HG02852 (cell line): Measurements from ENCODE around the gene RBM20.
"Not testable (repeated sequence)": the region's sequence is repeated elsewhere in the genome, so short reads cannot be mapped to it uniquely, and the experiment has no call there.

Experiments used
- ATAC-seq: cut with Tn5 transposase; IDR thresholded peaks from one replicate; pipeline ENCODE4 v1.9.1; 2021; ENCODE audit warnings: mild to moderate bottlenecking, moderate library complexity; ENCODE audit not compliant: unreplicated experiment

RBM20 gene

DNA sequence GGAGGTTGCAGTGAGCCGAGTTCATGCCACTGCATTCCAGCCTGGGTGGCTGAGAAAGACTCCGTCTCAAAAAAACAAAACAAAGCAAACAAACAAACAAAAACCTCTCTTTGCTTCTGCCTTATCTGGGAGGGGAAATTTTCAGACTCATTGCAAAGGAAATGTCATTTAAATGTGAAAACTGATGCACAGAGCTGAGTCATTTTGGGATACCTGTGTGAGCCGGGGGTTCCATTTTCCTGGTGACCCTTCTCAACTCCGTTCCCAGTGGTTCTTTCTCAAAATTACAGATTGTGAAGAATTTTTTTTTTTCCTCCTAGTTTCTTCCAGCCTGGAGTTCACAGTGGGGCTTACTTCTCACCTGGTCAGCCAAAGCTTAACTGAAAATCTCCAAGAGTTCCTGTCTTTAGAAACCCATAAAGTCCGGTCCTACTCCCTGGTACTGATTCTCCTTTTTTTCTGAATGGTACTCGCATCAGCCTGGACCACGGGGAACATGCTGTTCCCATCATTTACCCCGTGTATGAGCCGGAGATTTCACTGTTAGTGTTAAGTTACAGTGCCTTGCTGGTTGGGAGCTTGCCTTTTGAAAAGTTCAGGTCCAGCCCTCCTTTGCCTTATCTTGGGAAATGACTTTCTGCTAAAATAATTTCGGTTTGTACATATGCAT is 56.9 kb downstream of the RBM20 start:
- peak; percentile 67 for ATAC-seq

DNA sequence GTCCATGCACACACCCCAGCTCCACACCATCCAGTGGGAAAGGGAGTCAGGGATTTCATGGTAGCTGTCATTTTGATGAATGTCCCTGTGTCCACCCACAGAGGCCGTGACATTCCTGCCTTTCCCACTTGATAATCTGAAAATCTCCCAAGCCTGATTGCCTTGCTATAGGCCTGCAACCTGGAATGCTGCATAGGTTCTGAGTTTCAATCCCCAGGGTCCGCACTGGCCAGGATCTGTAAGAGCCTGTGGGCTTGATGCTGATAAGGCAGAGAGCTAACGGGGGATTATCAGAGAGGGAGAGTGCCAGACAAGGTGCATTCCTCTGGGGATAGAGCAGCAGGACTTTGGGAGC is 57.5 kb downstream of the RBM20 start:
- ATAC-seq: no peak

DNA sequence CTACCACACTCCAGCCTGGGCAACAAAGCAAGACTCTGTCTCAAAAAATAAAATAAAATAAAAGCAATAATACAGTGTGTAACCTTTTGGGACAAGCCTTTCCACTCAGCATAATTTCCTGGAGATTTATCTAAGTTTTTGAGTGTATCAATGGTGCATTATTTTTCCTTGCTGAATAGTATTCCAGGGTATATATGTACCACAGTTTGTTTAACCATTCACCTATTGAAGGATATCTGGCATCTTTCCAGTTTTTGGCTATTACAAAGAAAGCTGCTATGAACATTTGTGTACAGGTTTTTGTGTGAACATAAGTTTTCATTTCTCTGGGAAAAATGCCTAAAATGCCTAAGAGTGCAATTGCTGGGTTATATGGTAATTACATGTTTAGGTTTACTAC is 59.9 kb downstream of the RBM20 start:
- ATAC-seq: no peak

DNA sequence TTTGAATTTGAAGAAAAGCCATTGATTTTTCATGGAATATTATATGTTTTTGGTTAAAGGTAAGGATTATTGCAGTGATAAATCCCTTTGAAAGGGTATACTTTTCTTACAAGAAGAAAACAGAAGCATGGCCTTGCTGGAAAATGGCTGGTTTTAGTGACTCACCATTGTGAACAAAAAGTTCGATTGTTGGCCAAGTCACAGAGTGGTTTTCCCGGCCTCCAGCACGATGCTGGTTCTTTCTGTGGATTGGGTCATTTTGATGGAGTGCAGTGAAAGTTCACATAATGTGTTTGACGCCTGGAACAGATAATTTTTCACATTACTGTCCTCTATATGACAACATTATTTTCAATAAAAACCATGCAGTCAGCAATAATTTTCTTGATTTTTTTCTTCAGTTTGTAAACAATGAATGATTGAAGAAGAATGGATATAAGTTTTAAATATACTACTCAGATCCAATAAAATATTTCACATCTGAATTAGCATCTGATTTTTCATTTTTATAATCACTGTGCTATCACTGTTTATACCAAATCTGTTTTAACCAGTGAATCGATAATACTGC is 60.9 kb downstream of the RBM20 start:
- ATAC-seq: no peak

DNA sequence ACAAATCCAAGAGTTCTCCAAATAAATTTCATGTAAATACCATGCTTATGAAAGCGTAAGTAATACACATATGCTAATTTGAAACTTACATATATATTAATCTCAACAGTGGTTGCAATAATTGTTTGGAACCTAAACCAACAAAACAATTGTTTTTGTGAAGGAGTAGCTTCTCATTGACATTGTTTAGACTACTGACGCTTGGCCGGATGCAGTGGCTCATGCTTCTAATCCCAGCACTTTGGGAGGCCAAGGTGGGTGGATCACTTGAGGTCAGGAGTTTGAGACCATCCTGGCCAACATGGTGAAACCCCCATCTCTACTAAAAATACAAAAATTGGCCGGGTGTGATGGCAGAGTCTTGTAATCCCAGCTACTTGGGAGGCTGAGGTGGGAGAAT is 61.5 kb downstream of the RBM20 start:
- not testable (repeated sequence) for ATAC-seq

DNA sequence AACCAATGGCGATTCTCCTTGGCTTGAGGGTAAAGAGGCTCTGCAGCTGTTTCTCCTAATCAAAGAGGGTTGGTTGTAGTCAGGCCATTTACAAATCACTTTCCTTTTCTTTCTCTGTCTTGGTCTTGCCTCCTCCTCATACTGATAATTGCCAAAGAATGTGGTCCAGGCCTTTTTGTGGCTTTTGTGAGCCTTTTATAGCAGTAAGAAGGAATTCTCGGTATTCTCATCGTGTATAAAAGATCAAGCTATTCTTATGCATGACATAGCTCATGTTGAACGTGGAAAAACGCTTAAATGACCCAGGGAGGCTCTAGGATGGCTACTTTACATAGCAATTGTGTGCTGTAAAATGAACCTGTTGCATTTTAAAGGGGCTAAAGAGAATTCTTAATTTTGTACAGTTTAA is 62.6 kb downstream of the RBM20 start:
- ATAC-seq: no peak

DNA sequence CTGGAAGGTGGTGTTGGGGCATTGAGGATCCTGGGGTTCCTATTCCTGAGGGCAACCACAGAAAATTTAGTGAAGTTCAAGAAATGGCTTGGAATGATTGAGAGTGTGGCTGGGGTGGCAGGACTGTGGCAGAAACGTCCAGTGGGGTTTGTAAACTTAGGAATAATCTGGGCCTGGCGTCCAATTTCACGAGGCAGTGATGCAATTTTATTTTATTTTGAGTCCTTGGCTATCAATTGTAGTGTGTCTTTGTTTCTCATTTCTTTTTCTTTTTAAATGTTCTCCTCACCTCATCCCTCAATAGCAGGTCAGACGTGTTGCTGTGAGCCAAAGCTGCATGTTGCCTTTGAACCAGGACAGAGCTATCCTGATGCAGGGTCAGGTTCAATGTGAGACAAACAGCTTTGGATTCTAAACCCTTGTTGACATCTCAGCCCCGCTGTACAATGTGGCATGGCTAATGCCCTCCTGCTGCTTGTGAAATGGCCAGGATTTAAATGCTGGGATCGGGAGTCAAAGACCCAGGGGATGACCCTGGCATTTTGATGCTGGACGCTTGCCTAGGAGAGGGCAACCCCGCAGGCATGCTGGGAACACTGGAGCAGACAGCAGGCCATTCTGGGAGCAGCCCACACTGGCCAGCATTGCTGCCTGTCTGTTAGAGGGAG is 64.8 kb downstream of the RBM20 start:
- ATAC-seq: no peak

DNA sequence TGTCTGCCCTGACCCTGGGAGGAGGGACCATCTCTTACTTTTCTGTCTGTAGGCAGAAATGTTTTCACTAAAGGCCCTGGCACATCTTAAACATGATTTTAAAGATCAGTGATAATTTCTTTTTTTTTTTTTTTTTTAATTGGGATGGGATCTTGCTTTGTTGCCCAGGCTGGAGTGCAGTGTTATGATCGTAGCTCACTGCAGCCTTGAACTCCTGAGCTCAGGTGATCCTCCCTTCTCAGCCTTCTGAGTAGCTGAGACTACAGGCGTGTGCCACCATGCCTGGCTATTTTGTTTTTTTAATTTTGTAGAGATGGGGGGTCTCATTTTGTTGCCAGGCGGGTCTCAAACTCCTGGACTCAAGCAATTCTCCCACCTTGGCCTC is 65.3 kb downstream of the RBM20 start:
- ATAC-seq: no peak

DNA sequence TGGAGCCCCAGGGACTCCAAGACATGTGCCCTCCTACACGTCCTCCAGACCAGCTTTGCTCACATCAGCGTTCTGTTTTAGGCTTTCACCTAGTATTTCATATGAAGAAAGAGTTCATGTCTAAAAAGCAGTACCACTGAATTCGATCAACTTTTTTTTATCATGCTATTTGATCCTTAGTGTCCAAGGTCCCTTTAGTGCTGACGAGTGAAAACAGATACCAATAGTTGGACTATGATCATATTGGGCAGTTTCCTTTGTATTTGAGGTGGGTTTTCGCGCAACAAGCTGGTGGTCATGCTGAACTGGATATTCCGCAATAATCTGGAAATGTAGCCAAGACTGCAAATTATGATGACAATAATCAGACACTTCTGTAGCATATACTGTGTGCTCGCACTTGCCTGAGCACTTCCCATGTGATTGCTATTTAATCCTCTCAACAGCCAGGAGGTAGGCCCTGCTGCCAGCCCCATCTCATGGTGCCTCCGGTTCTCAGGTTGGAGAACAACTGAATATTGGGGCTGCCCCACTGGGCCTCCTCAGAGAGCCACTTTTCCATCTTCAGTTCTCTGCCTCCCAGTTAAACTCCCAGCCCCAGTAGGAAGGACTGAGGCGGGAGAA is 65.9 kb downstream of the RBM20 start:
- no peak for ATAC-seq

DNA sequence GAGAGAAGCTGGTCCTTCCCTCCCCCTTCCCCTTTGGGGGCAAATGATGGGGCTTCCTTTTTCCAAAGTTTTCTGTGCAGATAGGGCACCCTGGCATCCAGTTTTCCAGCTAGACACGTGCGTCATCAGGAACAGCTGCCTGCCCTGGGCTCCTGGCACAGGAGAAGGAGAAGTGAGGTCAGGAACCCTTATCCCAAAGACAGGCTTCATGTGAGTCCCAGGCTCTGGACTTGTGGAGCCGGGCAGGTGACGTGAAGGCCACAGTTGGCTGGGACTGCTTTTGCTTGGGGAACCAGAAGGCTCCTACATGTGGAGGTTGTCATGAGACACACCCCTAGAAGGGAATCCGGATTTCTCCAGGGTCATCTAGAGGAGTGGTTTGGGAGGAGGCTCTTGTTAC is 66.5 kb downstream of the RBM20 start:
- no peak for ATAC-seq

DNA sequence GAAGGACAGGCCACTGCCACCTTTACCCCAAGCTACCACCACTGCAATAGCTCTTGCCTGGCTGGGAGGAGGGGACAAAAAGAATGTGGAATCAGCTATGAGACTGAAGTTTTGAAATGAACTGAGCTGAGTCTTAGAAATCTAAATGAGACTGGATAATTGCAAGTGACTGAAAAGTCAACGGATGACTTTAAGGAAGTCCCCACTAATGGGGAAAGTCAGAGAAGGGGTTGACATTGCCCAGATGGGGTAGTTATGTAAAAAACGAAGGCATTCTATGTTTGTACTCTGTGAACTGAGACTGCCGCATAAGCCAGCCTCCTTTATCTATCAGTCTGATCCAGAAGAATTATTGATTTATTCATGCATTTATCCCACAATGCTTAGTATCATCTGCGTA is 67.2 kb downstream of the RBM20 start:
- ATAC-seq: no peak

DNA sequence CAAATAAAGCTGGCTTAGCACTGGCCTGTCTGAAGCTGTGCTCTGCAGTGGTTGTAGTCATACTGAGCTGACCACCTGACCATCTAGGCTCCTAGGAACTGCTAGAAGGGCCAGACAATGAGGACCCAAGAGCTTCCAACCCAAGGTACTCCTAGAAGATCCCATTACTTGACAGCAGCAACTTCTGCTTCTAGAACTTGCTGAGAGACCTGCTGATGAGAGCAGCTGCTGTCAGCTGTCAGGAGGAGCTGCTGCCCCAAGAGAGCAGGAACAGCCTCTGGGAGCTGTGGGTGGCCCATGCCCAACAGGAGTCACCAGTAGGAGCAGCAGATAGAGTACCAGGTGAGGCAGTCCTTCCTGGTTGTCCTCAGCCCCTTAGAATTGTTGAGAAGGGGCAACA is 70.2 kb downstream of the RBM20 start:
- ATAC-seq: no peak

DNA sequence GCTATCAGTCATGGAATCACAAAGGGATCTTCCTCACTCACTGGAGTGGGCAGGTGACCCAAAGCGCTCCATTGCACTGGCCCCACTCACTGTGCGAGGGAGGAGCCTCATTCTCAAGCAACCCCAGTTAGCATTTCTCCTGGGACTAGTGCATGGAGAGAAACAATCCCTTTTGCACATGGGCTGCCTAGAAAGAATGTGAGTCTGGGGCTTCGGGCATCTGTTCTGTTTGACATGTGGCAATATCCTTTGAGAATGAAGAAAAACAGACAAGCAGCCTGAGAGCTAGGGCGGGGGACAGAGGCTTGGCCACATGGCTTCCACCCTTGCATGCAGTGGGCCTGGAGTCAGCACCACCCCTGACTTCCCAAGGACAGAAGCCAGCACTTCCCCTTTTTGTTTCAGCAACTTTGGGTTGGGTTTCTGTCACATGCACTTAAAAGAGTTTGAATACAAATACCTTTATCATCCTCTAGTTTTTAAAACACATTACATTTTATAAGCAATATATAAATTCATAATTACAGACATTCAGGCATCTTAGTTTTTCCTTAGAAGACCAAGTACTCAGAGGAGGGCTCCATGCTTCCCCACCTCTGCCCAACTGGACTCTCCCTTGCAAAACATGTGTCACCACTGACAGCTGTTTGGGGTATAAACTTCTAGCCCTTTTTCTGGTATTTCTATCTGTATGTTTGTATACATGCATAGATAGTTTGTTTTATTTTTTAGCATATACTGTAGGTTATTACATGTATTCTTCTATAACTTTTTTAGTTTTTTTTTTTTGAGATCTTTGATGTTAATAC is 73.8 kb downstream of the RBM20 start:
- peak; percentile 82 for ATAC-seq

DNA sequence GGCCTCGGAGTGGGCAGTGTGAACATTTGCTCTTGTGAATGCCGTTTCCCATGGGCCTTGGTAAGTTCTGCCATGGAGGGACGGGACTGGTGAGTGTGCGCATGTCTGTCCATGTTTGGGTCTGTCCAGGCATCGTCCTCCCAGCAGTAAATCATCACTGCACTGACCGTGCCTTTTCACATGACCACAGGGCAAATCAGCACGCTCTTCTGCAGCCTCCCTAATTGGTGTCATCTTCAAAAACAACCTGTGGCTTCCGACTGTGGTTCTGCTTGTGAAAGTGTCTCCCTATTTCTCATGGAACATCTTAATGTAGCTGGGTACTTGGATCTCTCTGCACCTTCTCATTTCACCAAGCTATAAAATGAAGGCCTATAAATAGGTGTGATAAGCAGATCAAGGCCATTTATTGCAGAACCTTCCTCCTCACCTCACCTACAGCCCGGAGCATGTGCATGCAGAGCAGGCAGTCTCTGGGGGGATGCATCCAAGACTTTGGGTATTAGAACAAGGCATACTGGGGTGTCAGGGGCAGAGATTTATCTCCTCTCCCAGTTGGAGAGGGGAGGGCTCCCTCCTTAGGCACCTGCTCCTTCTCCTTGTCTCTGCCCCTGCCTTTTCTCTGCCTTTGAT is 77.4 kb downstream of the RBM20 start:
- ATAC-seq: no peak

DNA sequence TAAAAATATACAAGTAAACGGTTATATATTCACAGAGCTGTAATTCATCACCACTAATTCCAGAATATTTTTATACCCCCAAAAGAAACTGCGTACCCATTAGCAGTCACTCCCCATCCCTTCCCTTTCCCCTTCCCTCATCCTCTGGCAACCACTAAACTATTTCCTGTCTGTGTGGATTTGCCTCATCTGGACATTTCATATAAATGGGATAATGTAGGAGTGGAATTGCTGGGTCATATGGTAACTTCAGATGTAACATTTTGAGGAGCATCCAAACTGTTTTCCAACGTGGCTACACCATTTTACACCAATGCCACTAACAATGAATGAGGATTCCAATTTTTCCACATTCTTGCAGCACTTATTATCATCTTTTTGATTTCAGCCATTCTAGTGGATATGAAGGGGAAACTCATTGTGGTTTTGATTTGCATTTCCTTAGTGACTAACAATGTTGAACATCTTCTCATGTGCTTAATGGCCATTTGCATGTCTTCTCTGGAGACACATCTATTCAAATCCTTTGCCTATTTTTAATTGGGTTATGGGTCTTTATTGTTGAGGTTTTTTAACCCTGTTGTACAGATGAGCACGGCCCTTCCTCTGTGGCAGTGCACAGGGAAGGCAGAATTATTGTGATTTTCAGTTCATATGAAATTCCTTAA is 79.2 kb downstream of the RBM20 start:
- peak; percentile 38 for ATAC-seq

DNA sequence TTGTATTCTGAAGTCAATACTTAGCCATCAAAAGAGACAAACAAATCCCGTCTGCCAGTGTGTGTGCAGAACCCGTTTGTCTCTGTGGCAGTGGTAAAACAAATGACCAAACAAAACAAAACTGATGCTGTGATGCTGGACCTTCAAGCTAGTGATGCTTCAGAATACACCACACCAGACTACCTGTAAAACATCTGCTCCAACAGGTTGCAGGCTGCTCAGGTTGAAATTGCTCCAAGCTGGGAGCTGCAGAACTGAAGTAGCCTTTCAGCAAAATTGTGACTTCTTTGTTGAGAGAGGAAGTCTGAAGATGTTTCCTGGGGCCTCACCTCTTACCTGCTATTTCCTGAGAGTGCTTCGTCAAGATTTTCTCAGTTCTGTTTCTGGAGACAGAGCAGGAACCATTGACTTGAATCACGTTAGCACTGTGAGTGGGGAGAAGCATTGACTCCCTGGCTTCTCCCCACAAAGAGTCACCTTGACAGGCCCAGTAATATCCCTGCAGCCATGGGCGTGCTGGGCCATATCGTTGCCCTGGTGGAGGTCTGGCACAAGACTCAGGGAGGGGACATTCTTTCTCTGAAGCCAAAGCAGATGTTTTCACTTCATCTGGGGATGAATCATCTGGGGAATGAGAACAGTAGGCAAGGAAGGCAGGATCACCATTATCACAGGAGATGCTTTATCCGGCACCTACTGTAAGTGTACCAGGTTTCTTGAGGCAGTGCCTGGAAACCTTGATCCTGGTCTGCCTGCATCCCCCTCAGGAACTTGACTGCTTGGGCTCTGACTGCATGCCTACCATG is 80.2 kb downstream of the RBM20 start:
- ATAC-seq: peak; percentile 74

DNA sequence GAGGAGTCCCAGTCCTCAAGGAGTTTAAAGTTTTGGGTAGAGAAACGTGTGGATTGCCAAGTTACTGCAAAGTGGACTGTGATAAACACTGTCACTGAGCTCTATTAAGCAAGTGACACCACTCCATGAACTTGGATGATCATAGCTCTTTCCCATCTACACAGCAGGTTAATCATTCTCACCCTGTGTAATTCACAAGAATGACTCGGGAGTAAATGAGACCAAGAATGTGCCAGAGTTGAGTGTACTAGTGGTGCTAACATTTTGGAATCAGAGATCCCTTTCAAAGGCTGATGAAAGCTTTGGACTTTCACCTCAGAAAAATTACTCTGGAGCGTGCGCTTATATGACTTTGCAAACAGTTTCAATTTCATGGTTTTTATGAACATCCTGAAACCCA is 80.8 kb downstream of the RBM20 start:
- no peak for ATAC-seq

DNA sequence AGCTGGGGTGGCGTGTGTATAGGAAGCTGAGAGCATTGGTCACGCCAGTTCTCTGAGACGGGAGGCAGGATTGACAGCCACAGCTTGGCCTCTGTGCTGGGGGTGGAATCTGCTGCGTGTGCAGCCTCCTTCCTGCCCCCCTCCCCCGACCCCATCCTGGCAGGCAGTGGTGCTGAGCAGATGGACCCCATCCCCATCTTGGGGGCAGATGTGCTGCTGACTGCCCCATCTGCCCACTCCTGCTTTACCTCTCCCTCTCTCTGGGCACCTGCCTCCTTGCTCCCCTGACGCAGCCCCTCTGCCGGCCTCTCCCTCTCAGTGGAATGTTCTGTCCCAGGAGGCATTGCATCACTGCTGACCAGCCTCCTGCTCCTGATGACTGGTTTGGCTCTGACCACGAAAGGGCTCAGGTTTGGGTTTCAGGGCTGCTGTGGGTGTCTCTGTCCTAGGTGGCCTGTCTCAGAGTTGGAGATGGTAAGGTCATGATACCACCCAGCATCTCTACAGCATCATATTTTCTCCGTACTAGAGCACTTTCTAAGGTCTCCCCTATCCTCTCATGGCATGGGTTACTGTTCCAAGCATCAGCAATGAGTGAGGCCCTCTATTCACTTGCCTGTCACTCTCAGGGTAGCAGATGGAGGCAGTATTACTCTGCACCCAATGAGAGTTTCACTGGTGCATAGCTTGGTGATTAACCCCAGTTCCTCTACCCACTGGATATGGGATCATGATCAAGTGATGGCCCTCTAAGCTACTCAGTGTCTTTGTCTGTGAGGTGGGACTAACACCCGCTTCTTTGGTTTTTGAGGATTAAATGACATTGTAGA is 81.9 kb downstream of the RBM20 start:
- no peak for ATAC-seq

DNA sequence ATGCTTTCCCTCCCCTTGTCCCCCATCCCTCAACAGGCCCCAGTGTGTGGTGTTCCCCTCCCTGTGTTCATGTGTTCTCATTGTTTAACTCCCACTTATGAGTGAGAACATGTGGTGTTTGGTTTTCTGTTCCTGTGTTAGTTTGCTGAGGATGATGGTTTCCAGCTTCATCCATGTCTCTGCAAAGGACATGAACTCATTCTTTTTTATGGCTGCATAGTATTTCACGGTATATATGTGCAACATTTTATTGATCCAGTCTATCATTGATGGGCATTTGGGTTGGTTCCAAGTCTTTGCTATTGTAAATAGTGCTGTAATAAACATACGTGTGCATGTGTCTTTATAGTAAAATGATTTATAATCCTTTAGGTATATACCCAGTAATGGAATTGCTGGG is 83.6 kb downstream of the RBM20 start:
- not testable (repeated sequence) for ATAC-seq
